SU-DHL-6 (cell line): ENCODE measurements around the gene OR6C70.

ENCODE experiments used
- EZH2phosphoT487 ChIP-seq: fragments of 200-600 bp; sonication (generic), shearing (Covaris generic); conservative IDR thresholded peaks from 2 replicates; pipeline ENCODE4 v1.6.1; 2018; ENCODE audit warnings: mild to moderate bottlenecking, antibody characterized with exemption, low read length, moderate library complexity, mixed read lengths
- TF ChIP-seq, protein P1 (sequence below): fragments of 200-600 bp; sonication (generic); IDR thresholded peaks from one replicate; pipeline ENCODE4 v1.5.1; 2017; ENCODE audit warnings: antibody characterized with exemption, mild to moderate bottlenecking, low read length, moderate library complexity; ENCODE audit not compliant: insufficient read depth, poor library complexity, severe bottlenecking

DNA sequence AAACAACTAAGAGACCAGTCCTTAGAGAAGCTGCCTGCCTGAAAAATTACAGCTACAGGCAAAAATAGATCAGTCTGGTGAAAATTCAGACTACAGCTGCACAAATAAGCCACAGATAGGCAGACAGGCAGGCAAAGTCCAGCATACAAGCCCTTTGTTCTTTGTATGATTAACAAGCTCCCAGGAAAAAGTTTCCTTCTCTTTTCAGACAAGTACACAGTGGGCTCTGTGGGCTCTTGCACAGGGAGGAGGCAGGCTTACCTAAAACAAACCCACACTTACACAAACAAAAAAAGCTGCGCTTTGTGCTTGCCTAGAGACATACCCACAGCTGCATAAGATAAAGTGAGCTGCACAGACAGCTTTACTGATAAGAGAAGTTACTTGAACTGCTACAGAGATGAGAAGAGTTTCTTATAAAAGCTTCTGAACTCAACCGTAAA lies 29.9 kb upstream of the OR6C70 start:
- TF ChIP-seq, protein P1, sequence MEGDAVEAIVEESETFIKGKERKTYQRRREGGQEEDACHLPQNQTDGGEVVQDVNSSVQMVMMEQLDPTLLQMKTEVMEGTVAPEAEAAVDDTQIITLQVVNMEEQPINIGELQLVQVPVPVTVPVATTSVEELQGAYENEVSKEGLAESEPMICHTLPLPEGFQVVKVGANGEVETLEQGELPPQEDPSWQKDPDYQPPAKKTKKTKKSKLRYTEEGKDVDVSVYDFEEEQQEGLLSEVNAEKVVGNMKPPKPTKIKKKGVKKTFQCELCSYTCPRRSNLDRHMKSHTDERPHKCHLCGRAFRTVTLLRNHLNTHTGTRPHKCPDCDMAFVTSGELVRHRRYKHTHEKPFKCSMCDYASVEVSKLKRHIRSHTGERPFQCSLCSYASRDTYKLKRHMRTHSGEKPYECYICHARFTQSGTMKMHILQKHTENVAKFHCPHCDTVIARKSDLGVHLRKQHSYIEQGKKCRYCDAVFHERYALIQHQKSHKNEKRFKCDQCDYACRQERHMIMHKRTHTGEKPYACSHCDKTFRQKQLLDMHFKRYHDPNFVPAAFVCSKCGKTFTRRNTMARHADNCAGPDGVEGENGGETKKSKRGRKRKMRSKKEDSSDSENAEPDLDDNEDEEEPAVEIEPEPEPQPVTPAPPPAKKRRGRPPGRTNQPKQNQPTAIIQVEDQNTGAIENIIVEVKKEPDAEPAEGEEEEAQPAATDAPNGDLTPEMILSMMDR: no peak
- TF ChIP-seq EZH2phosphoT487: no peak
